MM.1S (cell line): ENCODE measurements around the gene BCAP31.

Source experiments
- DNase-seq: peaks from one replicate; pipeline ENCODE4 v3.0.0-alpha.2; 2015
- H2AFZ ChIP-seq: fragments of 300-600 bp; sonication (generic); 2 replicates; pipeline ENCODE4 v1.6.0; 2016; ENCODE audit warnings: antibody characterized with exemption, low read length
- H3F3A ChIP-seq: fragments of 300-600 bp; sonication (generic); 2 replicates; pipeline ENCODE4 v1.6.1; 2016; ENCODE audit warnings: mild to moderate bottlenecking, antibody characterized with exemption, low read length, moderate library complexity, mixed read lengths; ENCODE audit not compliant: insufficient read depth
- H3K27ac ChIP-seq: fragments of 300-600 bp; sonication (generic); 2 replicates; pipeline ENCODE4 v1.5.1; 2016; ENCODE audit warnings: mild to moderate bottlenecking, low read length
- H3K27me3 ChIP-seq: fragments of 300-600 bp; sonication (generic); replicated peaks from 2 replicates; pipeline ENCODE4 v1.6.0; 2016; ENCODE audit warnings: low read length; ENCODE audit not compliant: insufficient read depth
- H3K36me3 ChIP-seq: fragments of 300-600 bp; sonication (generic); replicated peaks from 2 replicates; pipeline ENCODE4 v1.6.1; 2016; ENCODE audit warnings: mild to moderate bottlenecking, low read length, mixed read lengths; ENCODE audit not compliant: insufficient read depth
- H3K4me1 ChIP-seq: fragments of 300-600 bp; sonication (generic); 2 replicates; pipeline ENCODE4 v1.6.1; 2016; ENCODE audit warnings: low read length, mixed read lengths
- H3K4me2 ChIP-seq: fragments of 300-600 bp; sonication (generic); 2 replicates; pipeline ENCODE4 v1.6.0; 2016; ENCODE audit warnings: low read depth, low read length
- H3K4me3 ChIP-seq: fragments of 300-600 bp; sonication (generic); 2 replicates; pipeline ENCODE4 v1.5.1; 2016; ENCODE audit warnings: low read length, mixed read lengths
- H3K79me2 ChIP-seq: fragments of 300-600 bp; sonication (generic); 2 replicates; pipeline ENCODE4 v1.6.1; 2016; ENCODE audit warnings: mixed run types, low read length, mixed read lengths
- H3K9ac ChIP-seq: fragments of 300-600 bp; sonication (generic); 2 replicates; pipeline ENCODE4 v1.6.1; 2016; ENCODE audit warnings: low read length, mixed read lengths
- H3K9me2 ChIP-seq: fragments of 300-600 bp; sonication (generic); replicated peaks from 2 replicates; pipeline ENCODE4 v1.6.1; 2016; ENCODE audit warnings: mild to moderate bottlenecking, low read length, mixed read lengths; ENCODE audit not compliant: insufficient read depth
- H3K9me3 ChIP-seq: fragments of 300-600 bp; sonication (generic); replicated peaks from 2 replicates; pipeline ENCODE4 v1.6.1; 2016; ENCODE audit warnings: mild to moderate bottlenecking, low read length, mixed read lengths; ENCODE audit not compliant: insufficient read depth
- H4K20me1 ChIP-seq: fragments of 300-600 bp; sonication (generic); 2 replicates; pipeline ENCODE4 v1.6.1; 2016; ENCODE audit warnings: mild to moderate bottlenecking, low read length, moderate library complexity, mixed read lengths; ENCODE audit not compliant: insufficient read depth
- CTCF ChIP-seq: fragments of 300-600 bp; sonication (generic); IDR thresholded peaks from 2 replicates; pipeline ENCODE4 v1.5.1; 2016; ENCODE audit warnings: antibody characterized with exemption, low read length, mixed read lengths
- EZH2 ChIP-seq: fragments of 300-600 bp; sonication (generic); optimal IDR thresholded peaks from 2 replicates; pipeline ENCODE3; 2017; ENCODE audit warnings: low read depth, mild to moderate bottlenecking, antibody characterized with exemption, low read length, mixed read lengths
- EZH2phosphoT487 ChIP-seq: fragments of 300-600 bp; sonication (generic); IDR thresholded peaks from 2 replicates; pipeline ENCODE4 v1.6.1; 2018; ENCODE audit warnings: antibody characterized with exemption, low read length

The BCAP31 gene

GRCh38 chrX:153688506-153688905, 35.7 kb downstream of the BCAP31 start:
- H3K36me3 ChIP-seq = no peaks in the 10 kb centered on the region
- no peaks in the 10 kb centered on the region for H3K4me1 ChIP-seq
- H3K4me3 ChIP-seq = no peak overlapping the region
- H3K9me2 ChIP-seq = no peaks in the 10 kb centered on the region
- TF ChIP-seq CTCF (no peak), EZH2 (no peak), EZH2phosphoT487 (no peak)
- no peaks in the 10 kb centered on the region for H4K20me1 ChIP-seq
- no peak overlapping the region for H3K9ac ChIP-seq
- no peak for DNase-seq
- no peaks in the 10 kb centered on the region for H3K79me2 ChIP-seq
- H3K27ac ChIP-seq = no peak overlapping the region
- H2AFZ ChIP-seq = no peak overlapping the region
- H3K27me3 ChIP-seq = peaks cover 5% of the 10 kb centered on the region; the same call in 1 of the 2 replicates
- H3K9me3 ChIP-seq = no peaks in the 10 kb centered on the region
- no peaks in the 10 kb centered on the region for H3F3A ChIP-seq
- H3K4me2 ChIP-seq = no peak overlapping the region

- H3K79me2 ChIP-seq = no peaks in the 10 kb centered on the region
- no peak for DNase-seq
- no peaks in the 10 kb centered on the region for H3K9me2 ChIP-seq
- H3K4me1 ChIP-seq = no peaks in the 10 kb centered on the region
- H3K9ac ChIP-seq = no peak overlapping the region
- no peaks in the 10 kb centered on the region for H3K9me3 ChIP-seq
- H3K27me3 ChIP-seq = peaks cover 5% of the 10 kb centered on the region; the same call in 1 of the 2 replicates
- H4K20me1 ChIP-seq = no peaks in the 10 kb centered on the region
- no peak overlapping the region for H2AFZ ChIP-seq
- H3K36me3 ChIP-seq = no peaks in the 10 kb centered on the region
- no peaks in the 10 kb centered on the region for H3F3A ChIP-seq
- H3K4me2 ChIP-seq = no peak overlapping the region
- TF ChIP-seq EZH2phosphoT487 = no peak
- TF ChIP-seq CTCF = no peak
- no peak for TF ChIP-seq EZH2
- no peak overlapping the region for H3K4me3 ChIP-seq
- H3K27ac ChIP-seq = no peak overlapping the region
These were observed 36.1 kb downstream of the BCAP31 start for GRCh38 chrX:153688071-153688470.

GRCh38 chrX:153687121-153688039, 36.8 kb downstream of the BCAP31 start, which contains the start of gene SLC6A8:
TSS of gene SLC6A8 (plus strand) at chrX:153687926. CDS start at chrX:153688575, 649 bp downstream.
- Histone ChIP-seq H2AFZ (peak within 1 kb of the TSS; percentile 51; the same call in 1 of the 2 replicates), H3K9me3 (no peaks in the 10 kb centered on the region), H3K36me3 (no peaks in the 10 kb centered on the region), H3F3A (no peaks in the 10 kb centered on the region), H3K4me1 (no peaks in the 10 kb centered on the region), H4K20me1 (no peaks in the 10 kb centered on the region), H3K79me2 (no peaks in the 10 kb centered on the region), H3K9ac (no peak within 1 kb of the TSS), H3K4me3 (peak within 1 kb of the TSS; percentile 41; the same call in 1 of the 2 replicates), H3K9me2 (no peaks in the 10 kb centered on the region), H3K4me2 (peak within 1 kb of the TSS; percentile 59; the same call in 1 of the 2 replicates), H3K27ac (no peak within 1 kb of the TSS), H3K27me3 (peaks cover 5% of the 10 kb centered on the region; the same call in 1 of the 2 replicates)
- DNase-seq = peak; percentile 33
- TF ChIP-seq EZH2phosphoT487 (no peak), CTCF (peak; percentile 33), EZH2 (no peak)
